HG03469 (cell line): Measurements from ENCODE around the gene CCNL2.
"Not testable (repeated sequence)": the region's sequence is repeated elsewhere in the genome, so short reads cannot be mapped to it uniquely, and the experiment has no call there.

Source experiments
- ATAC-seq: cut with Tn5 transposase; IDR thresholded peaks from one replicate; pipeline ENCODE4 v1.9.1; 2021; ENCODE audit warnings: mild to moderate bottlenecking, moderate library complexity, moderate number of reproducible peaks; ENCODE audit not compliant: unreplicated experiment

The CCNL2 gene

DNA sequence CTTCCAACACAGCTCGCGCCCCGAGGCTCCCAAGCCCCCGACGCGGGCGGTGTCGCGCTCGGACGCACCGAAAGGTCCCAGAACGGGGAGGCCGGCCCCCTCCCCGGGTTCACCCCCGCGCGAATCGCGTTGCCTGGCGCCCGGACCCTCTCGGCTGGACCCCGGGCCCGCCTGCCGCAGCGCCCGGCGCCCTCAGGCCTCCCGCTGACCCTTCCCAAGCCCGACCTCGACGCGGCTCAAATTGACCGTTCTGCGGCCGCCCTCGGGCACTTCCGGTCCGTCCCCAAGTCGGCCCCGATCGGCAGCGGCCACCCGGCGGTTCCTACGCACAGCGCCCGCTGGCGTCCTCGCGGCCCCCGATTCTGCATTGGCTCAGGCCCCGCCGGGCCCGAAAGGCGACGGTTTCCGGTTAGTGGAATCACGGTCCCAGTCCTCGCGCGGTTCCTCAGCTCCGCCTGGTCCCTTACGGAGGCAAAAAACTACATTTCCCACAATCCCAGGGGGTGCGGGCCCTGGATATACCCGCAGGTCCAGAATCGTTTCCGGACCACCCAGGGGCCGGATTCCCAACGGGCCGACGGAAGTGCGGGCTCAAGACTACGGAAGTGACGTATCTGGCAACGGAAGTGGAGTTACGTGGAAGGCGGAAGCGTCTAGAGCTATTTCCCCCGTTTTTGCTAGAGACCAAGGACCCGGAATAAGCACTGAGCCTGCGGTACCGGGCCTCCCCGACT is 24.0 kb downstream of the CCNL2 start, which contains the start of gene AURKAIP1:
AURKAIP1 (minus strand) TSS at position 279 of the 734 bp plus-strand sequence. CDS start 451 bp downstream, outside the sequence.
- ATAC-seq = peak; percentile 73

DNA sequence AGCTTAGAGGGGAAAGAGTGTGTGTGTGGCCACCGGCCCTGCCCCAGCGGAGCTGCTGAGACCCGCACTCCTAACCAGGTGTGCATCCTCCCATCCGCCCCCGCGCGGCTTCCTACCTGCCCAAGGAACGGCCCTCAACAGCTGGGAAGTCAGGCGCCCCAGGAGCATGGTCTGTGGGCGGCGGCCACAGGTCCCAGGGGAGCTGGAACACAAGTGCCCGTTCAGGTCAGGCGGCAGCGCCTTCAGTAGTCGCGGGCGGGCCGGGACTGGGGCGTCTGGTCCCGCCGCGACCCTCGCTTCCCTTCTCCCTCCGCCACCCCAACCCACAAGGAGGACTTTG is 24.6 kb downstream of the CCNL2 start:
- no peak for ATAC-seq

DNA sequence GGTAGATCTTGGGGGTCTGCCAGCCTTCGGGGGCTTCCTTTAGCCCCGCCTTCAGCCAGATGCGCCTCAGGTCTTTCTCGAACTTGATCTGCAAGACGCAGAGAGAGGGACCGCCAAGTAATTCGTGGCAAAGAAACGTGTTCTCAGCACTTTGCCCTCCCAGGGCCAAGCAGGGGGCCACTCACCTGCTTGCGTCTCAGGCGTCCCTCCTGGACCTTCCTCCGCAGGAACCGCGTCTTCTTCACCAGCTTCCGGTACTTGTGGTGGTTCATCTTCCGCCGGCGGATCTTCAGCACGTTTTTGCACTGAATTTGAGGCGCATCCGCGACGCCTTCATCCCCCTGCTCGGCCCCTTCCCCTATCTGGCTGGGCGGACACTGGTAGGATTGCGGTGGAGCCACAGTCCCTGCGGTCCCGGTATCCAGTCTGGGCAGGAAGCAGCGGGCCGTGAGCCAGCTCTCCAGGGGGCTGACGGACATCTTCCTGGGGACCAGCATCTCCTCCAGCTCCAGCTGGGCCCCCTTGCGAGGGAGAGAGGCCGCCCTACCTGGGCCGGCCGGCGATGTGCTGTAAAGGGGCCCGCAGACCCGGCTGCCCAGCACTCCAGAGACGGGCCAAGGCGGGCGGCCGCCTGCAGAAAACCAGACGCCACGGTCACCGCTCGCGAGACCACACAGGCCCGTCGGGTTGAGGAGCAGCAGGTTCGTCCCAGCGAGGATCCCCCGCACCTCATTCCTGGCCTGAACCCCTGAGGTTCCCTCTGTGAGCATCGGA is 25.1 kb downstream of the CCNL2 start:
- no peak for ATAC-seq

DNA sequence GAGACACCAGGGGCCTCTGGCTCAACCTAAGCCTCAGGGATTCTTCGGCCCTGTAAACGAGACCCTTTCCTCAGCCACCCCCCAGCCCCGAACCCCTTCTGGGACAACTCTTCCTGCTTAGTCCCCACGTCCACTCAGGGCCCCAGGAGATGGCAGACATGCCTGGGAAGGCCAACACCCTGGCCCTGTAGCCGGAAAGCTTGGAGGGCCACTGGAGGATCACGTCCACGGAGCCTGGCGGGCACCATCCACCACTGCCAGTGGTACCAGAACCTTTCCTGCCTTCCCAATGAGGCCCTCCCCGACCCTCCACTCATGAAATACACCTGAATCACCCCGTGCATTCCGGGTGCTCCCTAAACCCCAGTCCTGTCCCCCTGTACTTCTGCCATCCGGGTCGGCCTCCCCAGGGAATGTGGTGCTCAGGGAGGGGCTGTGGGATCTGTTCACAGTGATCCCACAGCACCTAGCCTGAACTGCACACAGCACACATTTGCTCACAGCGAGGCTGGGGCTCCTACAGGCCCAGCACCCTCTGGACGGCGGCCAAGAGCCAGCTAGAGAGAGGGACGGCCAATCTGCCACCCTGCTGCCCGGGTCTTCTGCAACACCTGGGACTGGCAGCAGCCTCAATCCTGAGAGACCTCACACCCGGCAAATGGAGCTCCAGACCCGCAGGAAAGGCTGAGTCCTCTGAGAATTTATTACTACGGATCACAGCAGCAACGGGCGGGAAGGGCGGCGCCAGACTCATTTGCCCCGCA is 25.9 kb downstream of the CCNL2 start:
- ATAC-seq = no peak

DNA sequence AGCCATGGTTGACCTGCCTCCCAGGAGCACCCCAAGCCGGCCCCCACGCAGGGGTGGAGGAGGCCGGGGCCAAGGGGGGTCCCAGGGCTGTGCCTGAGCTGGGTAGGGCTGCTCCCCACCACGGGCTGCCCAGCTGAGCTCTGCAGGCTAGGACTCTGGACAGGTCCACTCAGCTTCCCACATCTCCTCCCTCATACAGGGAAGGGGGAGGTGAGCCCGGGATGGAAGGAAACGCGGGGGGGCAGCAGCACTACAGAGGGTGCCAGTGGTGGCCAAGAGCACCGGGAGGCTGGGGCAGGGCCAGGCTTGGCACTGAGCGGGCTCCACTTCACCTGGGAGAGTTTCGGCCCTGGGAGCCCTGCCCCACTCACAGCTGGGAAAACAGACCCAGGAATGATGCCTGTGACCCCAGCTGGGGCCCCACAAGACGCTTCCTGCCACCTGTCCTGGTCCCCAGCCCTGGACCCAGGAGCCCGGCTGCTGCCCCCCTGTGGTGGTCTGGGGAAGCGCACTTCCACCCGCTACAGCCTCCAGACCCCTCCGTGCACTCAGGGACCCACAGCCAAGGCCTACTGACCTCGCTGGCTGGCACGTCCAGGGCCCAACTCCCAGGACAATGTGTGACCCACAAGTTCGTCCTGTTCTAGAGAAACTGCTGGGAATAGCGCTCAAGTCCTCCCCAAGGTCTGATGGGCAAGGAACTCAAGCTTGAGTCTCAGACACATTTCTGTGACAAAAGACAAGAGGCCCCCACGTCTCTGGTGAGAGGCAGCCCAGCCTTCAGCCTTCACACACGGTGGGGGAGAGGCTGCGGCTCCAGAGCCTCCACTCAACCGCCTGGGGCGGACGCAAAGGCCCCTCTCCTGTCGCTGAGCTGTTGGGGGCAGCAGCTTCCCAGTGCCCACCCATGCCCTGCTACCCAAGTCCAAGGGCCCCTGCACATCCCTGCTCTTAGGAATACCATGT is 27.1 kb downstream of the CCNL2 start:
- ATAC-seq = no peak

DNA sequence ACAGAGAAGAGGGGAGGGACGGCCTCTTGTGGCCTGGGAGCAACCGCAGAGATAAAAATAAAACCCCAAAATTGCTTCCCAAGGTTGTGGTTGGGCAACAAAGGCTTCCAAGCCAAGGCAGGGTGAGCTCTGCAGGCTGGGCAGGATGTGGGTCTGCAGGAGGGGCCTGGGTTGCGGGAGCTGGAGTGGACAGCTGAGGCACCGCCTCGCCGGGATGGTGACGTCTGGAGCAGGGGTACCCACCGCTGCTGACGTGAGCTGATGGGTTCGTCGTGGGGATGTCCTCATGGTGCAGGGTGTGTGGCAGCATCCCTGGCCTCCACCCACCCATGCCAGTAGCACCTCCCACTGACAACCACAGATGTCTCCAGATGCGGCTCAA is 27.8 kb downstream of the CCNL2 start:
- no peak for ATAC-seq

DNA sequence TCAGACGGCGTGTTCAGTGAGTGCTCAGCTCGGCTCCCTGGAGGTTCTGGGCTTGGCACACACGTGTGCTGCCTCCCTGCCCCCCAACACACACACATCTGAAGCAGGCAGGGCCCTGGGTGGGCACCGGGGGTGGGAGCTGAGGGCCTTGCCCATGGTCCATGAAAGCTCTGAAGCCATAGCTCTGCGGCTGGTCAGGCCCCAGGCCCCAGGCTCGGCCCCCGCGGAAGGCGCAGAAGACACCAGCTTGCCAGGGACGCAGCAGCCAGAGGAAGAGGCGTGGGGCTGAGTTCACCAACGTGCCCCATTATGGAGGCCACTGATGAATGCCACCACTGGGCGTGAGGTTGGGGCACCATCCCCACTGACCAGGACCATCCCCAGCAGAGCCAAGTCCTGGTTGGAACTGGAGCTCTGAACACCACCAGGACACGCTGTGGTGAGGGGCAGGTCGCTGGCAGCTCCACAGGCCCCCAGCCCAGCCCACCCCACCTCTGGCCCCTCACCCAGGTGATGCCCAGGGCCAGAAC is 28.3 kb downstream of the CCNL2 start:
- no peak for ATAC-seq

DNA sequence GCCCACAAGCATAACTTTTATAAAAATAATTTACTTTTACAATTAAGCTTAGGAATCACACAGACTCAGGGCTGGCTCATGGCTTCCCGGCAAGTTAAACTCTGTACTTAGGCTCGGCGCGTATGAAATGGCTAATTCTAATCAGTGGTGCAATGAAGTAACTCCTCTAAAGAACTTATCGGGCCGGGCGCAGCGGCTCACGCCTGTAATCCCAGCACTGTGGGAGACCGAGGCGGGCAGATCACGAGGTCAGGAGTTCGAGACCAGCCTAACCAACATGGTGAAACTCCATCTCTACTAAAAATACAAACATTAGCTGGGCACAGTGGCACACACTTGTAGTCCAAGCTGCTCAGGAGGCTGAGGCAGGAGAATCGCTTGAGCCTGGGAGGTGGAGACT is 29.0 kb downstream of the CCNL2 start:
- not testable (repeated sequence) for ATAC-seq

DNA sequence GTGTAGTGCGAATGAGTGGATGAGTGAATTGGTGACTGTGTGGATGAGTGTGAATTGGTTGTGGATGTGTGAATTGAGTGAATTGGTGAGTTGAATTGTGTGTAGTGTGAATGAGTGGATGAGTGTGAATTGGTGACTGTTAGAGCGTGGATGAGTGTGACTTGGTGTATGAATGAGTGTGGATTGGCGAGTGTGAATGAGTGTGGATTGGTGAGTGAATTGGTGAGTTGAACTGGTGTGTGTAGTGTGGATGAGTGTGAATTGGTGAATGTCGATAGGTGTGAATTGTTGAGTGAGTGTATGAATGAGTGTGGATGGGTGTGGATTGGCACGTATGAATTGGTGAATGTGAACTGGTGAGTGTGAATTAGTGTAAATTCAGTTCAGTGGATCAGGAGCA is 31.8 kb downstream of the CCNL2 start:
- ATAC-seq = no peak

DNA sequence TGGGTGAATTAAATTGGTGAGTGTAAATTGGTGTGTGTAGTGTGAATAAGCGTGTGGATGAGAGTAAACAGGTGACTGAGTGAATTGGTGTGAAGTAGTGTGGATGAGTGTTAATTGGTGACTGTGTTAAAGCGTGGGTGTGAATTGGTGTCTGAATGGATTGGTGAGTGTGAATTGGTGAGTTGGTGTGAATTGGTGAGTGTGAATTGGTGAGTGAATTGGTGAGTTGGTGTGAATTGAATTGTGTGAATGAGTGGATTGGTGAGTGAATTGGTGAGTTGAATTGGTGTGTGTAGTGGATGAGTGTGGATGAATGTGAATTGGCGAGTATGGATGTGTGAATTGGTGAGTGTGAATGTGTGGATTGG is 32.5 kb downstream of the CCNL2 start:
- ATAC-seq = no peak

DNA sequence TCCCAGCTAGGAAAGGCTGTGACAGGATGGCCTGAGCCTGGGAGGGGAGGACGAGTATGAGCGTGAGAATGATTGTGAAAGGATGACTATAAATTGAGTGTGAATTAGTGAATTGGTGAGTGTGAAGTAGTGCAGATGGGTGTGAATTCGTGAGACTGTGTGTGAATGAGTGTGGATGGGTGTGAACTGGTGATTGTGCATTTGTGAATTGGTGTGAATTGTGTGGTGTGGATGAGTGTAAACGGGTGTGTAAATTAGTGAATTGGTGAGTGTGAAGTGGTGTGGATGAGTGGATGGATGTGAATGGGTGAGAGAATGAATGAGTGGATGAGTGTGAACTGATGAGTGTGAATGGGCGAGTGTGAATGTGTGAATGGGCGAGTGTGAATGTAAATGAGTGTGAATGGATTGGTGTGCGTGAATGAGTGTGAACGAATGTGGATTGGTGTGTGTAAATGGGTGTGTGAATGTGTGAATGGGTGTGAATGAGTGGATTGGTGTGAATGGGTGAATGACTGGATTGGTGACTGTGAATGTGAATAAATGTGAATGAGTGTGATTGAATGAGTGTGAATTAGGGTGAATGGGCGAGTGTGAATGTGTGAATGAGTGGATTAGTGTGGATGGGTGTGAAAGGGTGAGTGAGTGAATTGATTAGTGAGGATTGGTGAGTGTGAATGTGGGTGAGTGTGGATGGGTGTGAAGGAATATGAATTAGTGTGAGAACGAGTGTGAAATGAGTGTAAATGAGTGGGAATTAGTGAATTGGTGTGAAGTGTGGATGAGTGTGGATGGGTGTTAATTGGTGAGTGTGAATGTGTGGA is 33.0 kb downstream of the CCNL2 start:
- ATAC-seq = no peak

DNA sequence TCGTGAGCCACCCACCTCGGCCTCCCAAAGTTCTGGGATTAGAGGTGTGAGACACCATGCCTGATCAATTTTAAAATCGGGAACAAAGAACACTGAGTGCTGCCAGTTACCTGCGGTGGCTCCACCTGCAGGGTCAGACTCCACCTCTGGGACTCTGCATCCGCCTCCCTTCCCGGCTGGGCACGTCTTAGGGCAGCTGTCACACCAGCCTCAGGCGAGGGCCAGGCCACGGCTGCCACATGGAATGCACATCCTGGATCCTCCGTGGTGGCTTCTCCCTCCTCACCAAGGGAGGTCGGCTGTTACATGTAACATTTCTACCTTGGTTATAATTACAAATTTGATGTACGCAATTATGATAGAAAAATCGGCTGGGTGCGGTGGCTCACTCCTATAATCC is 34.9 kb downstream of the CCNL2 start:
- ATAC-seq = no peak

DNA sequence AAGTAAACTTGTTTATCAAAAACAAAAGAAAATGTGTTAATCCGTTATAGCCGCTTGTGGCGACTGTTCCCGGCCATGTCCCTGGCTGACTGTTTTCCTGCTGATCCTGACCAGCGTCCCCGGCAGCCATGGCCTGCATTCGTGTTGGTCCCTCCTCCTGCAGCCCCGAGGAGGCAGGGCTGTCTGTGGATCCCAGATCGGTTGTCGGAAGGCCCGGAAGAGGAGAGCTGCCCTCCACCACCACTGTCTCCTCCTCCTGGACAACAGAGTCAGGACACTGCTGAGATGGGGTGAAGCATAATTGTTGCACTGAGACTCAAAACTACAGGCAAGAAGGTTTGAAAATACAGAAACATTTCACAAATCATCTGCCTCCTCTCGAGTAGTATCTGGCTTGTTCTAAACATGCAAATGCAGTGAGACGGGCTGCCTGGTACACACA is 37.1 kb downstream of the CCNL2 start:
- no peak for ATAC-seq

DNA sequence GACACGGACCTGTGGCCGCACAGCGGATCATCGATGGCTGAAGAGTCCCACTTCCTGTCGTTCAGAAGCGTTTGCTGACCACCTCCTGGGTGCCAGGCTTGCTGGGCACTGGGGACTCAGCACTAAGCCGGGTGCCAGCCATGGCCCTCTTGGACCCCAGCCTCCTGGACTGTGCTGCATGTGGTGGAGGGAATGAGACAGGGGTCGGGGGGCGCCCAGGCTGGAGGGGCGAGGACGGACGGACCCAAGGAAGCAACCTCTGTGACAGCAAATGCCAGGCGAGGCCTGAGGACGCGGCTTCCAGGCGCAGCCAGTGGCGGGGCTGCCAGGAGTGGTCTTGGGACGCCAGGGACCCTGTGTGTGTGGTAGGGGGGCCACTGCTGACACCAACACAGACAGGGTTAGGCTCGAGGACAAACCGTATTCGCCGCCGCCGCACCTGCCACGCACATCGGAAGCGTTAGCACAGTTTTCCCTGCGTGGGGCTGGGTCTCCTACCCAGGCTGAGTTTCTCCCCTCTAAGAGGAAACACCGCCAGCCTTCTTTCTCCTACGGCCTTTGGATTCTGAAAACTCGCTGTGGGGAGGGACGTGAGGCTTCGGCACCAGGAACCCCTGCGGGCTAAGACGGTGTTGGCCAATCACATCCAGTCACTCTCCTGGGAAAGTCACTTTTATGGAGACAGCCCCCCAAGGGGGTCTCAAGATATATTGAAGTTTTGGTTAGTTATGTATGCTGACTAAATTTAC is 37.7 kb downstream of the CCNL2 start:
- no peak for ATAC-seq

DNA sequence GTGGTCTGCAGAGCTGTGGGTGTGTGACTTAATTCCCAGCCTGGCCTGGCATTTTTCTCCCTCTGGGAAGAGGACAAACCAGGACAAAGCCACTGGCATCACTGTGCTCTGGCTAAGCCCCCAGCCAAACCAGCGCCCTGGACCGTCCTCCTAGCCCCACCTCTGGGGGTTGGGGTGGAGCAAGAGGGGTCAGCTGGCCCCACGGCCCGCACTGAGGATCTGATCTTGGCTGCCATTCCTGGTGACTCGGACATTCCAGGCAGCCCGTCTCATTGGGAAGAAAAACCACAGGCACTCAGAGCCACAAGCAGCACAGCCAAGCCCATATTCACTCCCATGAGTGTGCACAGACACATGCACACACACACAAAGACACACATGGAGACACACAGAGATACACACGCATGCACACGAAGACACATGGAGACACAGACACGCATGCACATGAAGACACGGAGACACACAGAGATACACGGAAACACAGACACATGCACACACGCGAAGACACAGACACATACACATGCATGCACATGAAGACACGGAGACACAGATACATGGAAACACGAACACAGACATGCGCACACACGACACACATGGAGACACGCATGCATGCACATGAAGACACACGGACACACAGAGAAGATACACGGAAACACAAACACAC is 38.5 kb downstream of the CCNL2 start:
- no peak for ATAC-seq

DNA sequence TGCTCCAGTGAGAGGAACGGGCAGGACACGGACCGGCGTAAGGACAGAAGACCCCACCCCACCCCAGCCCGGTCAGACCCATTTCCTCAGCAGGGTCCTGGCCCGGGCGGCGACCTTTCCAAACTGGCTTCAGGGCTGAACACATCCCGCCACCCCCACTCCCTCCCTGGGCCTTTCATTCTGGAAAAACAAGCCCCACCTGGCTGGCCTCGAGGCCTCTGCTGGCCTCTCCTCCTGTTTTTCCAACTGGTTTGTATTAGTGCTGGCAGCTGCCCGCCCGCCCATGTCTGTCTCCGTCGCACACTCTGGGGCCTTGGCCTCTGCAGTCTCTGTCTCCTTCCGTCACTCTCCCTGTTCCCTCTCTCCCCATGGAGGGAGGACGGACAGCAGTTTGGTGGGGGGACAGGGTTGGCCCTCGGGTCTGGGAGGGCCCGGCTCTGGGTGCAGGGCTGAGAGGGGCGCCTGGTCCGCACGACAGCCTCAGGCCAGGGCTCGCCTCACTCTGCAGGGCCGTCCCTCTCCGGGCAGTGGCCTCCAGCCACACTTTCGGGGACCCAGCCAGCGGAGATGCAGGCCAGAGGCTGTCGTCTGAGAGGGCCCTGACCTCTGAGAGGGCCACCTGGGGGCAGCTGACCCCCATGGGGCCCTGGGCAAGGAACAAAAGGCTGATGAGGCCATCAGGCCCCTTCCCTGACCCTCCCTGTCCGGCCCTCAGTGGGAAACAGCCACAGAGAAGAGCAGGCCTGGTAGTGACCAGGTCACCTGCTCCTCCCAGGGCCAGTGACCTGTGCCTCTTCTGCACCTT is 39.3 kb downstream of the CCNL2 start:
- ATAC-seq = no peak

DNA sequence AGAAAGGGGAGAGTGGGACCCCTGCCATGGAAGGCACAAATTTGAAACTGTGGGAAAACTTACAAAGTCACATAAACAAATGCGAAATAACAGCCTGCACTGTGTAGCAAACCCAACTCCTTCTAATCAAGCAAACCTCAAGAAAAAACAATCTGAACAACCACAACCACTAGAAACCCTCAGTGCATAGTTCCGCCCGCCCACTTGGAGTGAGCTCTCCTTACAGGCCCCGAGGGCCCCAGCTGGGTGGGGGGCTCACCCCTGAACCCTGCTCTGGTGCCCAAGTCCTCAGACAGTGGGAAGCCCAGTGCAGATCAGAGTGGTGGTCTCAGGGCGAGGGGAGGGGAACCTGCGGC is 39.8 kb downstream of the CCNL2 start:
- ATAC-seq = no peak
